Fibroblast of skin of left quadriceps (primary cell): ENCODE measurements around the gene C1orf94.

Experiments
- DNase-seq, 2 experiments: peaks; one replicate each; pipeline ENCODE4 v3.0.0-alpha.2; 2013; ENCODE audit warnings: low read depth in 2 of 2

Gene C1orf94

GRCh38 chr1:34262023-34262853 is 85.5 kb downstream of the C1orf94 start:
- DNase-seq = no peak

GRCh38 chr1:34262921-34263320 is 86.2 kb downstream of the C1orf94 start:
- no peak for DNase-seq

- peak; percentile 71 to 75 for DNase-seq
Measured at GRCh38 chr1:34263406-34263805, 86.7 kb downstream of the C1orf94 start.

- DNase-seq = no peak
Measured at GRCh38 chr1:34265396-34265795, 88.7 kb downstream of the C1orf94 start.

GRCh38 chr1:34266127-34266951 is 89.6 kb downstream of the C1orf94 start:
- DNase-seq = peak in 1 of 2 experiments; percentile 21

GRCh38 chr1:34267326-34267725 is 90.6 kb downstream of the C1orf94 start:
- no peak for DNase-seq

GRCh38 chr1:34268311-34268954 is 91.7 kb downstream of the C1orf94 start:
- peak; percentile 99 for DNase-seq
